Upper lobe of left lung (tissue), 6 donors: ENCODE measurements around the gene PPP4C. TPM values are rescaled to one million over a fixed set of nuclear protein-coding genes. Genes with fewer than 3 reads are reported as not detected.
"Not testable (repeated sequence)": the region's sequence is repeated elsewhere in the genome, so short reads cannot be mapped to it uniquely, and the experiment has no call there.

Experiments used
- ATAC-seq, 2 donors: fragments of 200-7000 bp; cut with Tn5 transposase; one replicate each; pipeline ENCODE4 v1.9.1; 2022; ENCODE audit warnings: mild to moderate bottlenecking in 2 of 2, moderate library complexity in 2 of 2; ENCODE audit not compliant: low FRiP score in 2 of 2
- DNase-seq, 2 donors: peaks; one replicate each; pipeline ENCODE4 v3.0.0-alpha.2; 2019 to 2020
- H3K27ac ChIP-seq, 4 donors: fragments of 200-600 bp; sonication (generic); one replicate each; pipeline ENCODE4 v1.5.1; 2016 to 2019
- H3K27me3 ChIP-seq, 4 donors: fragments of 200-600 bp; sonication (generic); one replicate each; pipeline ENCODE4 v1.5.1; 2017 to 2019
- H3K36me3 ChIP-seq, 4 donors: fragments of 200-600 bp; sonication (generic); one replicate each; pipeline ENCODE4 v1.5.1; 2016 to 2019
- H3K4me1 ChIP-seq, 4 donors: fragments of 200-600 bp; sonication (generic); one replicate each; pipeline ENCODE4 v1.5.1; 2018 to 2019
- H3K4me3 ChIP-seq, 4 donors: fragments of 200-600 bp; sonication (generic); one replicate each; pipeline ENCODE4 v1.5.1; 2017 to 2019; ENCODE audit warnings: mild to moderate bottlenecking in 2 of 4, moderate library complexity in 1 of 4
- H3K9me3 ChIP-seq, 4 donors: fragments of 200-600 bp; sonication (generic); one replicate each; pipeline ENCODE4 v1.5.1; 2018 to 2019
- EP300 ChIP-seq, 4 donors: sonication (generic); formaldehyde crosslinking; IDR thresholded peaks; one replicate each; pipeline ENCODE4 v1.5.1; 2017; ENCODE audit warnings: antibody characterized with exemption in 4 of 4, control low read depth in 2 of 4
- POLR2A ChIP-seq, 4 donors: fragments of 450-650 bp; IDR thresholded peaks; one replicate each; pipeline ENCODE4 v1.5.1; 2016 to 2017; ENCODE audit warnings: antibody characterized with exemption in 4 of 4, mild to moderate bottlenecking in 2 of 4
- POLR2AphosphoS5 ChIP-seq, 2 donors: sonication (generic); formaldehyde crosslinking; IDR thresholded peaks; one replicate each; pipeline ENCODE4 v1.5.1; 2017; ENCODE audit warnings: antibody characterized with exemption in 2 of 2
- WGBS, 2 donors: methylation state at CpG; one replicate each; pipeline ENCODE4 v1.1.5; 2017 to 2018; 5-methylcytosine and 5-hydroxymethylcytosine counted together
- total RNA-seq, 6 donors: library from RNA; depleted of rRNA in 4 of 6; stranded (reverse); fragments of >200 nt in 4 of 6; gene quantifications; one replicate each; pipeline versions ENCODE4 v1.1.0 to v1.2.1, GENCODE V29; 2016 to 2021
- TF ChIP-seq, protein P1 (sequence below), 6 experiments: fragments of 450-650 bp in 4 of 6; fragments of 200-600 bp in 2 of 6; sonication (generic) in 2 of 6; IDR thresholded peaks; one replicate each; pipeline ENCODE4 v1.5.1; 2016 to 2019; ENCODE audit warnings: antibody characterized with exemption in 6 of 6
- donor health status: DM: no; HTN: no; CAD: no; lungs with moderate emphysema.
- donor health status: DM: no; HTN: yes; CAD: no; lungs with severe emphysema.

Gene PPP4C
- total RNA-seq, 6 donors from 2014 or later: 44.4 to 99.4 (median 80.0) TPM

- Histone ChIP-seq H3K4me3 (no peak within 1 kb of the TSS), H3K9me3 (no peaks in the 10 kb centered on the region), H3K4me1 (peaks cover 9 to 32% (median 15%) of the 10 kb centered on the region in 4 donors), H3K27me3 (no peaks in the 10 kb centered on the region), H3K36me3 (peaks cover 10 to 94% (median 64%) of the 10 kb centered on the region in 4 donors), H3K27ac (peak within 1 kb of the TSS in 3 of 4 donors; percentile 33 to 67 (median 66))
- peak in 1 of 2 donors; percentile 51 for ATAC-seq
- TF ChIP-seq, protein P1, sequence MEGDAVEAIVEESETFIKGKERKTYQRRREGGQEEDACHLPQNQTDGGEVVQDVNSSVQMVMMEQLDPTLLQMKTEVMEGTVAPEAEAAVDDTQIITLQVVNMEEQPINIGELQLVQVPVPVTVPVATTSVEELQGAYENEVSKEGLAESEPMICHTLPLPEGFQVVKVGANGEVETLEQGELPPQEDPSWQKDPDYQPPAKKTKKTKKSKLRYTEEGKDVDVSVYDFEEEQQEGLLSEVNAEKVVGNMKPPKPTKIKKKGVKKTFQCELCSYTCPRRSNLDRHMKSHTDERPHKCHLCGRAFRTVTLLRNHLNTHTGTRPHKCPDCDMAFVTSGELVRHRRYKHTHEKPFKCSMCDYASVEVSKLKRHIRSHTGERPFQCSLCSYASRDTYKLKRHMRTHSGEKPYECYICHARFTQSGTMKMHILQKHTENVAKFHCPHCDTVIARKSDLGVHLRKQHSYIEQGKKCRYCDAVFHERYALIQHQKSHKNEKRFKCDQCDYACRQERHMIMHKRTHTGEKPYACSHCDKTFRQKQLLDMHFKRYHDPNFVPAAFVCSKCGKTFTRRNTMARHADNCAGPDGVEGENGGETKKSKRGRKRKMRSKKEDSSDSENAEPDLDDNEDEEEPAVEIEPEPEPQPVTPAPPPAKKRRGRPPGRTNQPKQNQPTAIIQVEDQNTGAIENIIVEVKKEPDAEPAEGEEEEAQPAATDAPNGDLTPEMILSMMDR (IDR thresholded peaks at IDR 0.05): no peak
- TF ChIP-seq POLR2AphosphoS5 (IDR thresholded peaks at IDR 0.05): no peak
- no peak for TF ChIP-seq POLR2A (IDR thresholded peaks at IDR 0.05)
- TF ChIP-seq EP300 (IDR thresholded peaks at IDR 0.05): no peak
- peak; percentile 48 to 74 for DNase-seq
- 84 to 96% methylated on average over 12 to 20 of the region's 20 CpGs for WGBS, 2 donors
Measured at GRCh38 chr16:30113031-30113710, 37.4 kb downstream of the PPP4C start, which contains the start of gene GDPD3. Gene GDPD3 (minus strand): TSS chr16:30113537. CDS start chr16:30113478, 59 bp downstream.

GRCh38 chr16:30113711-30114333 lies 38.0 kb downstream of the PPP4C start:
- Histone ChIP-seq H3K9me3 (no peaks in the 10 kb centered on the region), H3K27ac (peak overlapping the region in 3 of 4 donors; percentile 21 to 67 (median 66)), H3K4me1 (peaks cover 9 to 32% (median 15%) of the 10 kb centered on the region in 4 donors), H3K36me3 (peaks cover 10 to 96% (median 63%) of the 10 kb centered on the region in 4 donors), H3K4me3 (no peak overlapping the region), H3K27me3 (no peaks in the 10 kb centered on the region)
- ATAC-seq (peak in 1 of 2 donors; percentile 2), DNase-seq (peak in 1 of 2 donors; percentile 64)
- 89% methylated on average over 6 to 20 of the region's 20 CpGs for WGBS, 2 donors
- TF ChIP-seq, protein P1 (IDR thresholded peaks at IDR 0.05): no peak
- no peak for TF ChIP-seq POLR2A (IDR thresholded peaks at IDR 0.05)
- TF ChIP-seq POLR2AphosphoS5 (IDR thresholded peaks at IDR 0.05): no peak
- TF ChIP-seq EP300 (IDR thresholded peaks at IDR 0.05): no peak

DNA sequence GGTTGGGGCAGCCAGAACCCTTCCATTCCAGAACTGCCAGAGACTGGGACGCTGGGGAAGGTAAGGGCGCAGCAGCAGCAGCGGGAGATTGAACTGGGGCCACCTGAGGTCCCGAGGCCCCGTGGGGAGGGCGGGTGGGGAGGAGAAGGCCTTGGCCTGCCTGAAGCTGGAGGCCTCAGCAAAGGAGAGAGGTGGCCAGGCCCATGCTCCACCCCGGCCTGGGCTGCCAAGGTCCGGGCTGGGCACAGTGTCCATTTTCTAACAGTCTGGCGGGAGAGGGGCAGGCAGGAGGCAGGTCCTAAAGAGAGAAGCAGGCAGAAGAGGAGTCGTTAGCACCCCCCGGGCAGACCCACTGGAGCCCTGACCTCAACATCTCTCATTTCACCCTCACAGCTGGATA lies 38.6 kb downstream of the PPP4C start:
- H3K27ac ChIP-seq: peak overlapping the region in 3 of 4 donors; percentile 30 to 67 (median 66)
- no peak overlapping the region for H3K4me3 ChIP-seq
- peaks cover 9 to 32% (median 15%) of the 10 kb centered on the region in 4 donors for H3K4me1 ChIP-seq
- TF ChIP-seq EP300 (IDR thresholded peaks at IDR 0.05) (no peak), POLR2AphosphoS5 (IDR thresholded peaks at IDR 0.05) (no peak), POLR2A (IDR thresholded peaks at IDR 0.05) (no peak)
- TF ChIP-seq, protein P1 (IDR thresholded peaks at IDR 0.05): no peak
- ATAC-seq (no peak), DNase-seq (no peak)
- H3K9me3 ChIP-seq: no peaks in the 10 kb centered on the region
- no peaks in the 10 kb centered on the region for H3K27me3 ChIP-seq
- H3K36me3 ChIP-seq: peaks cover 10 to 97% (median 62%) of the 10 kb centered on the region in 4 donors
- WGBS, 2 donors: 66 to 94% methylated on average over 9 of the region's 11 CpGs

GRCh38 chr16:30114833-30115232 lies 39.0 kb downstream of the PPP4C start:
- Histone ChIP-seq H3K27ac (peak overlapping the region in 3 of 4 donors; percentile 30 to 67 (median 66)), H3K36me3 (peaks cover 10 to 97% (median 64%) of the 10 kb centered on the region in 4 donors), H3K4me1 (peaks cover 9 to 34% (median 15%) of the 10 kb centered on the region in 4 donors)

DNA sequence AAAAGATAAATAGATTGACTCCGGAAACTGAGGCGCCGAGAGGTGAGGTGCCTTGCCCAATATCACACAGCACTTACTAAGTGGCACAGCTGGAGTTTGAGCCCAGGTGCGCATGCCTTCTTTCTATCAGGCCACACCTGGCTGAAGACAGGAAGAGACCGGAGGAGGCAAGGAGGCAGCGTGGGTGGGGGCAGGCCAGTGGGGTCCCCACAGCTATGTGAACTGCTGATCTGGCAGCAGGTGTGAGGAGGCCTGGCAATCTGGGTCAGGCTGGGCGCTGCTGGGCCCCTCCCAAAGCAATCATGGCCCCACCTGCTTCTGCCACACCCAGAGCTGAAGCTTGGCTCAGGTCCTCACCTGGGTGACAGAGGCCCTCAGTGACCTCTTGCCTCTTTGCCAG lies 39.4 kb downstream of the PPP4C start:
- Histone ChIP-seq H3K9me3 (no peaks in the 10 kb centered on the region), H3K36me3 (peaks cover 10 to 97% (median 66%) of the 10 kb centered on the region in 4 donors), H3K4me3 (no peak overlapping the region), H3K27me3 (no peaks in the 10 kb centered on the region), H3K4me1 (peaks cover 9 to 38% (median 17%) of the 10 kb centered on the region in 4 donors), H3K27ac (peak overlapping the region in 3 of 4 donors; percentile 10 to 67 (median 36))
- ATAC-seq (peak; percentile 2 to 64), DNase-seq (peak in 1 of 2 donors; percentile 72)
- WGBS, 2 donors: 71 to 77% methylated on average over 7 of the region's 7 CpGs
- TF ChIP-seq EP300 (IDR thresholded peaks at IDR 0.05): no peak
- TF ChIP-seq, protein P1 (IDR thresholded peaks at IDR 0.05): no peak
- no peak for TF ChIP-seq POLR2AphosphoS5 (IDR thresholded peaks at IDR 0.05)
- no peak for TF ChIP-seq POLR2A (IDR thresholded peaks at IDR 0.05)

More at GRCh38 chr16:30114833-30115232, 39.0 kb downstream of the PPP4C start:
- H3K27me3 ChIP-seq, H3K4me3 ChIP-seq, DNase-seq, H3K9me3 ChIP-seq, ATAC-seq: not testable (repeated sequence)
- WGBS, 2 donors: 87 to 92% methylated on average over 7 of the region's 7 CpGs
